GM12874 (cell line): ENCODE measurements around the gene ANOS1.

ENCODE experiments used
- CTCF ChIP-seq: IDR thresholded peaks from 2 replicates; pipeline ENCODE4 v1.5.1; 2011; ENCODE audit warnings: low read depth, mild to moderate bottlenecking, control low read depth, low read length, moderate library complexity; ENCODE audit not compliant: insufficient read depth

Gene ANOS1

GRCh38 chrX:8591501-8591900, 140.4 kb downstream of the ANOS1 start:
- no peak for TF ChIP-seq CTCF

- TF ChIP-seq CTCF: no peak
These were observed 145.0 kb downstream of the ANOS1 start for GRCh38 chrX:8586953-8587352.

GRCh38 chrX:8579602-8580001, 152.3 kb downstream of the ANOS1 start:
- TF ChIP-seq CTCF: no peak

- no peak for TF ChIP-seq CTCF
These were observed 155.1 kb downstream of the ANOS1 start for GRCh38 chrX:8576821-8577220.

GRCh38 chrX:8565729-8566128, 166.2 kb downstream of the ANOS1 start:
- no peak for TF ChIP-seq CTCF

- no peak for TF ChIP-seq CTCF
These were observed 183.5 kb downstream of the ANOS1 start for GRCh38 chrX:8548446-8548845.

GRCh38 chrX:8546715-8547114, 185.2 kb downstream of the ANOS1 start:
- no peak for TF ChIP-seq CTCF

GRCh38 chrX:8520791-8521190, 211.1 kb downstream of the ANOS1 start:
- TF ChIP-seq CTCF: no peak
